ENCODE measurements around the gene LRMDA. TPM values are rescaled to one million over a fixed set of nuclear protein-coding genes. Genes with fewer than 3 reads are reported as not detected.

Gene LRMDA
- total and polyA plus RNA-seq, 10 of the 15 experiments (the other 5 are each of a cell fraction or from before 2014, with no cell fraction given): 0.07 to 0.54 (median 0.29) TPM; not detected in 4

DNA sequence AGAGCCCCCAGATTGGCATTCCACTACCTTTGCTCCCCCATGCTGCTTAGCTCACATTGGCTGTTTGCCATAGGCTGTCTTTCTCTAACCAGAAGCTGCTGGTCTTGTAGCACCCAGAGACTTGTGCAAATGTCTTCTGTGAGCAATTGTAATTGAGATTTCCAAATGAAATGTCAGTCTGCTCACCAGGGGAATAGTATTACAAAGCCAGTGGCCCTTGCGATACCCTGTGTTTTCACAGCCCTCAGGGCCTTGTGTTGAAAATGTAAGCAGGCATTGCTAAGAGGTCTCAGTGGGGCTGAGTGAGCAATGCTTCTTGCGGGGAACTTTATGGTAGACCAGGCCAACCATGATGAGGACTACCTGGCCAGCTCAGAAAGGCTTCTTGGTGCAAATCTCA lies 746.5 kb downstream of the LRMDA start:
- no TSS peak for BruUV-seq (replicated peaks)
- H3K4me2 ChIP-seq (ENCODE audit: control insufficient read depth, insufficient read depth): no peak overlapping the region
- ChIA-PET CTCF (no interaction called here), RAD21 (ENCODE audit: unreplicated experiment) (no interaction called here), POLR2A (no interaction called here), SMC1A (ENCODE audit: uncharacterized antibody, unreplicated experiment) (no interaction called here)
- no peak overlapping the region for H3K4me3 ChIP-seq
- intact Hi-C loops (cut with micrococcal nuclease; ENCODE audit: unreplicated experiment) (no loop called here), in situ Hi-C loops (cut with MboI) (no loop called here)
- no peaks in the 10 kb centered on the region for H3K36me3 ChIP-seq (ENCODE audit: control insufficient read depth in 2 of 2, insufficient read depth in 2 of 2, low read length in 1 of 2)
- no peaks in the 10 kb centered on the region; a peak in 1 of 4 replicates for H3K27me3 ChIP-seq (replicated peaks in 1 of 2; ENCODE audit: control insufficient read depth in 2 of 2, insufficient read depth in 2 of 2, low read length in 1 of 2)
- TF ChIP-seq, protein P1, sequence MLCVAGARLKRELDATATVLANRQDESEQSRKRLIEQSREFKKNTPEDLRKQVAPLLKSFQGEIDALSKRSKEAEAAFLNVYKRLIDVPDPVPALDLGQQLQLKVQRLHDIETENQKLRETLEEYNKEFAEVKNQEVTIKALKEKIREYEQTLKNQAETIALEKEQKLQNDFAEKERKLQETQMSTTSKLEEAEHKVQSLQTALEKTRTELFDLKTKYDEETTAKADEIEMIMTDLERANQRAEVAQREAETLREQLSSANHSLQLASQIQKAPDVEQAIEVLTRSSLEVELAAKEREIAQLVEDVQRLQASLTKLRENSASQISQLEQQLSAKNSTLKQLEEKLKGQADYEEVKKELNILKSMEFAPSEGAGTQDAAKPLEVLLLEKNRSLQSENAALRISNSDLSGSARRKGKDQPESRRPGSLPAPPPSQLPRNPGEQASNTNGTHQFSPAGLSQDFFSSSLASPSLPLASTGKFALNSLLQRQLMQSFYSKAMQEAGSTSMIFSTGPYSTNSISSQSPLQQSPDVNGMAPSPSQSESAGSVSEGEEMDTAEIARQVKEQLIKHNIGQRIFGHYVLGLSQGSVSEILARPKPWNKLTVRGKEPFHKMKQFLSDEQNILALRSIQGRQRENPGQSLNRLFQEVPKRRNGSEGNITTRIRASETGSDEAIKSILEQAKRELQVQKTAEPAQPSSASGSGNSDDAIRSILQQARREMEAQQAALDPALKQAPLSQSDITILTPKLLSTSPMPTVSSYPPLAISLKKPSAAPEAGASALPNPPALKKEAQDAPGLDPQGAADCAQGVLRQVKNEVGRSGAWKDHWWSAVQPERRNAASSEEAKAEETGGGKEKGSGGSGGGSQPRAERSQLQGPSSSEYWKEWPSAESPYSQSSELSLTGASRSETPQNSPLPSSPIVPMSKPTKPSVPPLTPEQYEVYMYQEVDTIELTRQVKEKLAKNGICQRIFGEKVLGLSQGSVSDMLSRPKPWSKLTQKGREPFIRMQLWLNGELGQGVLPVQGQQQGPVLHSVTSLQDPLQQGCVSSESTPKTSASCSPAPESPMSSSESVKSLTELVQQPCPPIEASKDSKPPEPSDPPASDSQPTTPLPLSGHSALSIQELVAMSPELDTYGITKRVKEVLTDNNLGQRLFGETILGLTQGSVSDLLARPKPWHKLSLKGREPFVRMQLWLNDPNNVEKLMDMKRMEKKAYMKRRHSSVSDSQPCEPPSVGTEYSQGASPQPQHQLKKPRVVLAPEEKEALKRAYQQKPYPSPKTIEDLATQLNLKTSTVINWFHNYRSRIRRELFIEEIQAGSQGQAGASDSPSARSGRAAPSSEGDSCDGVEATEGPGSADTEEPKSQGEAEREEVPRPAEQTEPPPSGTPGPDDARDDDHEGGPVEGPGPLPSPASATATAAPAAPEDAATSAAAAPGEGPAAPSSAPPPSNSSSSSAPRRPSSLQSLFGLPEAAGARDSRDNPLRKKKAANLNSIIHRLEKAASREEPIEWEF (IDR thresholded peaks at IDR 0.05; ENCODE audit: insufficient replicate concordance, low read depth, low read length): no peak
- TF ChIP-seq, protein P2, sequence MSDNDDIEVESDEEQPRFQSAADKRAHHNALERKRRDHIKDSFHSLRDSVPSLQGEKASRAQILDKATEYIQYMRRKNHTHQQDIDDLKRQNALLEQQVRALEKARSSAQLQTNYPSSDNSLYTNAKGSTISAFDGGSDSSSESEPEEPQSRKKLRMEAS (IDR thresholded peaks at IDR 0.05; ENCODE audit: low read depth, low read length): no peak
- TF ChIP-seq CBX3 (IDR thresholded peaks at IDR 0.05; ENCODE audit: borderline replicate concordance, low read depth) (no peak), PAX8 (IDR thresholded peaks at IDR 0.05) (no peak)
- TF ChIP-seq, protein P3, sequence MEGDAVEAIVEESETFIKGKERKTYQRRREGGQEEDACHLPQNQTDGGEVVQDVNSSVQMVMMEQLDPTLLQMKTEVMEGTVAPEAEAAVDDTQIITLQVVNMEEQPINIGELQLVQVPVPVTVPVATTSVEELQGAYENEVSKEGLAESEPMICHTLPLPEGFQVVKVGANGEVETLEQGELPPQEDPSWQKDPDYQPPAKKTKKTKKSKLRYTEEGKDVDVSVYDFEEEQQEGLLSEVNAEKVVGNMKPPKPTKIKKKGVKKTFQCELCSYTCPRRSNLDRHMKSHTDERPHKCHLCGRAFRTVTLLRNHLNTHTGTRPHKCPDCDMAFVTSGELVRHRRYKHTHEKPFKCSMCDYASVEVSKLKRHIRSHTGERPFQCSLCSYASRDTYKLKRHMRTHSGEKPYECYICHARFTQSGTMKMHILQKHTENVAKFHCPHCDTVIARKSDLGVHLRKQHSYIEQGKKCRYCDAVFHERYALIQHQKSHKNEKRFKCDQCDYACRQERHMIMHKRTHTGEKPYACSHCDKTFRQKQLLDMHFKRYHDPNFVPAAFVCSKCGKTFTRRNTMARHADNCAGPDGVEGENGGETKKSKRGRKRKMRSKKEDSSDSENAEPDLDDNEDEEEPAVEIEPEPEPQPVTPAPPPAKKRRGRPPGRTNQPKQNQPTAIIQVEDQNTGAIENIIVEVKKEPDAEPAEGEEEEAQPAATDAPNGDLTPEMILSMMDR (IDR thresholded peaks at IDR 0.05 in 2 of 3, conservative IDR thresholded peaks at IDR 0.05 in 1 of 3; ENCODE audit: control insufficient read depth in 2 of 3, extremely low read depth in 1 of 3, insufficient read depth in 1 of 3, low read depth in 3 of 3, low read length in 3 of 3): no peak
- TF ChIP-seq, protein P4, sequence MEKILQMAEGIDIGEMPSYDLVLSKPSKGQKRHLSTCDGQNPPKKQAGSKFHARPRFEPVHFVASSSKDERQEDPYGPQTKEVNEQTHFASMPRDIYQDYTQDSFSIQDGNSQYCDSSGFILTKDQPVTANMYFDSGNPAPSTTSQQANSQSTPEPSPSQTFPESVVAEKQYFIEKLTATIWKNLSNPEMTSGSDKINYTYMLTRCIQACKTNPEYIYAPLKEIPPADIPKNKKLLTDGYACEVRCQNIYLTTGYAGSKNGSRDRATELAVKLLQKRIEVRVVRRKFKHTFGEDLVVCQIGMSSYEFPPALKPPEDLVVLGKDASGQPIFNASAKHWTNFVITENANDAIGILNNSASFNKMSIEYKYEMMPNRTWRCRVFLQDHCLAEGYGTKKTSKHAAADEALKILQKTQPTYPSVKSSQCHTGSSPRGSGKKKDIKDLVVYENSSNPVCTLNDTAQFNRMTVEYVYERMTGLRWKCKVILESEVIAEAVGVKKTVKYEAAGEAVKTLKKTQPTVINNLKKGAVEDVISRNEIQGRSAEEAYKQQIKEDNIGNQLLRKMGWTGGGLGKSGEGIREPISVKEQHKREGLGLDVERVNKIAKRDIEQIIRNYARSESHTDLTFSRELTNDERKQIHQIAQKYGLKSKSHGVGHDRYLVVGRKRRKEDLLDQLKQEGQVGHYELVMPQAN (conservative IDR thresholded peaks at IDR 0.05): no peak
- H3K9me3 ChIP-seq (replicated peaks; ENCODE audit: control insufficient read depth, insufficient read depth, low read length): no peaks in the 10 kb centered on the region
- no peaks in the 10 kb centered on the region for H3K79me2 ChIP-seq (ENCODE audit: control insufficient read depth, insufficient read depth, low read length)
- ATAC-seq (no peak), FAIRE-seq (no peak), DNase-seq (ENCODE audit: low read depth, low spot score) (no peak)
- no peaks in the 10 kb centered on the region for H4K20me1 ChIP-seq (ENCODE audit: control insufficient read depth, insufficient read depth)
- H2AFZ ChIP-seq (ENCODE audit: control insufficient read depth, low read depth, low read length): no peak overlapping the region
- no peak overlapping the region for H3K9ac ChIP-seq (ENCODE audit: control insufficient read depth, insufficient read depth, low read length)
- 60% methylated on average over 2 of the region's 2 CpGs for WGBS (ENCODE audit: insufficient coverage, insufficient replicate concordance, low lambda C conversion rate, missing lambda C conversion rate)
- H3K4me1 ChIP-seq (ENCODE audit: control insufficient read depth, insufficient read depth, low read length): no peaks in the 10 kb centered on the region
- no peak overlapping the region for H3K27ac ChIP-seq (ENCODE audit: control insufficient read depth, insufficient read depth)

Measured in GM12878 (cell line).